ENCODE data around the gene STX8. TPM values are rescaled to one million over a fixed set of nuclear protein-coding genes. Genes with fewer than 3 reads are reported as not detected.
"Not testable (repeated sequence)": the region's sequence is repeated elsewhere in the genome, so short reads cannot be mapped to it uniquely, and the experiment has no call there.

STX8 gene
- total RNA-seq, 1 donor from 2014 or later: 61.0 TPM

DNA sequence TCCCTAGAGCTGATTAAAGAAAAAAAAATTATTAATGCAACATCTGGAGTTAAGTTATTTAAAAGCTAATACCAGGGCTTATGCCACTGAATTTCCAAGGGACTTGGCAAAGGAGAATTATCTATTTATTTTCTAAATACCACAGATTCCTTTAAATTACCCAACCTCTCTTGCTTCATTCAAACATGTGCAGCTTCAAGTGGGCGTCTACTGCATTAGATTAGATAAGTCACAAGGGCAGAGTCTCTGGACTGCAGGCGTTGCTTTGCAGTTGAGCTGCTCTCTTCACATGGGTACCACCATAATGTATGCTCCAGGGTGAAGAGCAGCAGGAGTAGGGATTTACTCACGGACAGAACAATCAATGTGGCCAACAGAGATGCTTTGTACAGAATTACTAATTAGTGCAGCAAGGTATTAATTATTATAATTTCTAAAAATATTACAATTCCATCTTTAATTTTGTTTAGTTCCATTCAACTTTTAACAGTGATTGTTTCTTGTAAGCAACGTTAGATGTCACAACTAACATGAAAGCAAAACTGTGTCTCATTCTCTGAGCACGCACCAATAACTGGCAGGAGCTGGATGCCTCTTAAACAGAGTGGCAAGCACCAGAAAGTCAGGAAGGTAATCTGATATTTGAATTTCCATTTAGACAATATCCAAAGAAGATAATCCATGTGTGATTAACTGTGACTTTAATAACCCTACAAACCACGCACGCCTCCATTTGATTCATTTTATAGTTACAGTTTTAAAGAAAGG, 214.2 kb downstream of the STX8 start:
- no peak for DNase-seq
- TF ChIP-seq, protein P1, sequence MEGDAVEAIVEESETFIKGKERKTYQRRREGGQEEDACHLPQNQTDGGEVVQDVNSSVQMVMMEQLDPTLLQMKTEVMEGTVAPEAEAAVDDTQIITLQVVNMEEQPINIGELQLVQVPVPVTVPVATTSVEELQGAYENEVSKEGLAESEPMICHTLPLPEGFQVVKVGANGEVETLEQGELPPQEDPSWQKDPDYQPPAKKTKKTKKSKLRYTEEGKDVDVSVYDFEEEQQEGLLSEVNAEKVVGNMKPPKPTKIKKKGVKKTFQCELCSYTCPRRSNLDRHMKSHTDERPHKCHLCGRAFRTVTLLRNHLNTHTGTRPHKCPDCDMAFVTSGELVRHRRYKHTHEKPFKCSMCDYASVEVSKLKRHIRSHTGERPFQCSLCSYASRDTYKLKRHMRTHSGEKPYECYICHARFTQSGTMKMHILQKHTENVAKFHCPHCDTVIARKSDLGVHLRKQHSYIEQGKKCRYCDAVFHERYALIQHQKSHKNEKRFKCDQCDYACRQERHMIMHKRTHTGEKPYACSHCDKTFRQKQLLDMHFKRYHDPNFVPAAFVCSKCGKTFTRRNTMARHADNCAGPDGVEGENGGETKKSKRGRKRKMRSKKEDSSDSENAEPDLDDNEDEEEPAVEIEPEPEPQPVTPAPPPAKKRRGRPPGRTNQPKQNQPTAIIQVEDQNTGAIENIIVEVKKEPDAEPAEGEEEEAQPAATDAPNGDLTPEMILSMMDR (IDR thresholded peaks at IDR 0.05; ENCODE audit: partially characterized antibody, unreplicated experiment): no peak
- H3K27ac Mint-ChIP-seq (ENCODE audit: unreplicated experiment): no peak overlapping the region
- H3K9me3 Mint-ChIP-seq (ENCODE audit: unreplicated experiment): peaks cover 5% of the 10 kb centered on the region
- peaks cover 18% of the 10 kb centered on the region for H3K4me1 Mint-ChIP-seq (ENCODE audit: low read depth, unreplicated experiment)
- no peaks in the 10 kb centered on the region for H3K27me3 Mint-ChIP-seq (ENCODE audit: unreplicated experiment)
- no peaks in the 10 kb centered on the region for H3K36me3 Mint-ChIP-seq (ENCODE audit: unreplicated experiment)
- no peak overlapping the region for H3K4me3 Mint-ChIP-seq (ENCODE audit: unreplicated experiment)

GRCh38 chr17:9360677-9361081, 214.9 kb downstream of the STX8 start:
- no peak for DNase-seq
- no peak overlapping the region for H3K27ac Mint-ChIP-seq (ENCODE audit: unreplicated experiment)
- no peaks in the 10 kb centered on the region for H3K36me3 Mint-ChIP-seq (ENCODE audit: unreplicated experiment)
- no peaks in the 10 kb centered on the region for H3K27me3 Mint-ChIP-seq (ENCODE audit: unreplicated experiment)
- peaks cover 24% of the 10 kb centered on the region for H3K4me1 Mint-ChIP-seq (ENCODE audit: low read depth, unreplicated experiment)
- H3K9me3 Mint-ChIP-seq (ENCODE audit: unreplicated experiment): peaks cover 5% of the 10 kb centered on the region
- TF ChIP-seq, protein P1 (IDR thresholded peaks at IDR 0.05; ENCODE audit: partially characterized antibody, unreplicated experiment): no peak
- H3K4me3 Mint-ChIP-seq (ENCODE audit: unreplicated experiment): no peak overlapping the region

DNA sequence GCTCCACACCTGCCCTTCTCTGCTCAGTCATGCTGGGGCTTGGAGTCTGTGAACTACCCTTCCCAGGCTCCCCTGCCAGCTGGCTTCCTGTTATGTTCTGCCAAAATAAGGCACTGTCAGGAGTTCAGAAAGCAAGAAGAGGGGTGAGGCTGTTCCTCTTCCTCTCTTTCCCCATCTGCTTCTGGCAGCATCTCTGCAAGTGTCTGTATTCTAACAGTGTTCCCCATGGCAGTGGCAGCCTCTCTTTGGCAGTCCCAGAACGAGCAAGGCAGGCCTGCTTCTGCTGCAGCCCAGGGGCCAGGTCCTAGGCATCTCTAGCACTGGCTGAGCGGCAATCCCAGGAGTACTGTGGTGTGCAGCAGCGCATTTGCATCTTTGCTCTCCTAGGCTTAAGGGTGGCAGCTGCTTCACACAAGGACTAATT, 219.1 kb downstream of the STX8 start:
- Mint-ChIP-seq H3K27me3 (ENCODE audit: unreplicated experiment) (peaks cover 5% of the 10 kb centered on the region), H3K4me1 (ENCODE audit: low read depth, unreplicated experiment) (peaks cover 28% of the 10 kb centered on the region), H3K9me3 (ENCODE audit: unreplicated experiment) (peaks cover 11% of the 10 kb centered on the region), H3K27ac (ENCODE audit: unreplicated experiment) (peak overlapping the region; percentile 79), H3K4me3 (ENCODE audit: unreplicated experiment) (peak overlapping the region; percentile 48), H3K36me3 (ENCODE audit: unreplicated experiment) (no peaks in the 10 kb centered on the region)
- DNase-seq: peak; percentile 61
- TF ChIP-seq, protein P1 (IDR thresholded peaks at IDR 0.05; ENCODE audit: partially characterized antibody, unreplicated experiment): no peak

DNA sequence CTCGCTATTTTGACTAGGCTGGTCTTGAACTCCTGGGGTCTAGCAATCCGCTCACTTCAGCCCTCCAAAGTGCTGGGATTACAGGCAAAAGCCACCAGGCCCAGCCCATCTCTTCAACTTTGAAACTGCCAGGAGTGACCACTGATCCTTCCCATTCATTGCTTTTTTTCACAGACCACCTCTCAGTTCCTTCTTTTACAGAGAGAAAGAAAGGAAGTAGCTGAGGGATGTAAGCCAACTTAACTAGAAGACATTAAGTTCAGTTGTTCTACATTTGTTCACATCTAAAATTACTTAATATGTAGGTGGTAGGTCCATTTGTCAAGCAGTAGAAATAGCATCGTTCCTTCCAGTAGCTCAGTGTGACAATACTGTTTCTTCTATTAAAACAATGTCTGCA, 219.8 kb downstream of the STX8 start:
- no peak overlapping the region for H3K27ac Mint-ChIP-seq (ENCODE audit: unreplicated experiment)
- TF ChIP-seq, protein P1 (IDR thresholded peaks at IDR 0.05; ENCODE audit: partially characterized antibody, unreplicated experiment): no peak

DNA sequence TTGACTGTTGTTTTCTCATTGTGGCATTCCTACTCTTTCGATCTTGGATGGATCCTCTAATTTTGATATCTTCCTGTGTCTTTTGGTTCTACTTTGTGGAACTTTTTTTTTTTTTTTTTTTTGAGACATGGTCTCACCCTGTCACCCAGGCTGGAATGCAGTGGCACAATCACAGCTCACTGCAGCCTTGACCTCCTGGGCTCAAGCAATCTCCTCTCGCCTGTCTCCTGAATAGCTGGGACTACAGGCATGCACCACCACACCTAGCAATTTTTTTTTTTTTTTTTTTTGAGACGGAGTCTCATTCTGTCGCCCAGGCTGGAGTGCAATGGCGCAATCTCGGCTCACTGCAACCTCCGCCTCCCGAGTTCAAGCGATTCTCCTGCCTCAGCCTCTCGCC, 220.4 kb downstream of the STX8 start:
- not testable (repeated sequence) for H3K27ac Mint-ChIP-seq (ENCODE audit: unreplicated experiment); H3K27me3 Mint-ChIP-seq (ENCODE audit: unreplicated experiment); H3K9me3 Mint-ChIP-seq (ENCODE audit: unreplicated experiment); H3K36me3 Mint-ChIP-seq (ENCODE audit: unreplicated experiment); DNase-seq; H3K4me3 Mint-ChIP-seq (ENCODE audit: unreplicated experiment)
- H3K4me1 Mint-ChIP-seq (ENCODE audit: low read depth, unreplicated experiment): peaks cover 20% of the 10 kb centered on the region

More for the DNA sequence above, 219.8 kb downstream of the STX8 start:
- H3K4me3 Mint-ChIP-seq (ENCODE audit: unreplicated experiment): no peak overlapping the region
- H3K27me3 Mint-ChIP-seq (ENCODE audit: unreplicated experiment): peaks cover 5% of the 10 kb centered on the region
- no peak for DNase-seq
- H3K9me3 Mint-ChIP-seq (ENCODE audit: unreplicated experiment): peaks cover 10% of the 10 kb centered on the region
- peaks cover 24% of the 10 kb centered on the region for H3K4me1 Mint-ChIP-seq (ENCODE audit: low read depth, unreplicated experiment)
- no peaks in the 10 kb centered on the region for H3K36me3 Mint-ChIP-seq (ENCODE audit: unreplicated experiment)
